WTC11 (cell line): ENCODE results near the gene LMCD1.

Experiments used
- CTCF ChIP-seq: fragments of 200-600 bp; IDR thresholded peaks from 2 replicates; pipeline ENCODE4 v1.8.0; 2022; ENCODE audit warnings: antibody characterized with exemption
- NFATC4 ChIP-seq: fragments of 250-450 bp; sonication (Bioruptor Pico); IDR thresholded peaks from 2 replicates; pipeline ENCODE4 v1.9.0; 2021; ENCODE audit warnings: mild to moderate bottlenecking
- PREB ChIP-seq: sonication (generic); formaldehyde crosslinking; IDR thresholded peaks from 2 replicates; pipeline ENCODE4 v1.8.1; 2022; ENCODE audit warnings: mild to moderate bottlenecking, missing genetic modification reagents, moderate library complexity, borderline replicate concordance
- TEAD4 ChIP-seq: sonication (generic); formaldehyde crosslinking; IDR thresholded peaks from 2 replicates; pipeline ENCODE4 v1.8.0; 2022; ENCODE audit warnings: mild to moderate bottlenecking, missing genetic modification reagents
- TP53 ChIP-seq: sonication (generic); formaldehyde crosslinking; IDR thresholded peaks from 2 replicates; pipeline ENCODE4 v1.8.1; 2023; ENCODE audit warnings: mild to moderate bottlenecking, missing genetic modification reagents
- ZNF423 ChIP-seq: fragments of 250-450 bp; sonication (Bioruptor Pico); IDR thresholded peaks from 2 replicates; pipeline ENCODE4 v2.1.2; 2022; ENCODE audit warnings: mild to moderate bottlenecking, moderate library complexity
- TF ChIP-seq, protein P1 (sequence below): sonication (generic); formaldehyde crosslinking; IDR thresholded peaks from 2 replicates; pipeline ENCODE4 v1.8.0; 2022; ENCODE audit warnings: mild to moderate bottlenecking, missing genetic modification reagents
- TF ChIP-seq, protein P2 (sequence below): sonication (generic); formaldehyde crosslinking; IDR thresholded peaks from 2 replicates; pipeline ENCODE4 v1.8.1; 2022; ENCODE audit warnings: missing genetic modification reagents, borderline replicate concordance

GRCh38 chr3:8456412-8456811 lies 45.2 kb upstream of the LMCD1 start:
- TF ChIP-seq CTCF (no peak), PREB (CRISPR knock-in tag) (no peak), ZNF423 (CRISPR knock-in tag) (no peak), TEAD4 (CRISPR knock-in tag) (no peak), TP53 (no peak), NFATC4 (CRISPR knock-in tag) (no peak)
- TF ChIP-seq, protein P1, sequence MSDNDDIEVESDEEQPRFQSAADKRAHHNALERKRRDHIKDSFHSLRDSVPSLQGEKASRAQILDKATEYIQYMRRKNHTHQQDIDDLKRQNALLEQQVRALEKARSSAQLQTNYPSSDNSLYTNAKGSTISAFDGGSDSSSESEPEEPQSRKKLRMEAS (CRISPR knock-in tag), result no peak
- TF ChIP-seq, protein P2, sequence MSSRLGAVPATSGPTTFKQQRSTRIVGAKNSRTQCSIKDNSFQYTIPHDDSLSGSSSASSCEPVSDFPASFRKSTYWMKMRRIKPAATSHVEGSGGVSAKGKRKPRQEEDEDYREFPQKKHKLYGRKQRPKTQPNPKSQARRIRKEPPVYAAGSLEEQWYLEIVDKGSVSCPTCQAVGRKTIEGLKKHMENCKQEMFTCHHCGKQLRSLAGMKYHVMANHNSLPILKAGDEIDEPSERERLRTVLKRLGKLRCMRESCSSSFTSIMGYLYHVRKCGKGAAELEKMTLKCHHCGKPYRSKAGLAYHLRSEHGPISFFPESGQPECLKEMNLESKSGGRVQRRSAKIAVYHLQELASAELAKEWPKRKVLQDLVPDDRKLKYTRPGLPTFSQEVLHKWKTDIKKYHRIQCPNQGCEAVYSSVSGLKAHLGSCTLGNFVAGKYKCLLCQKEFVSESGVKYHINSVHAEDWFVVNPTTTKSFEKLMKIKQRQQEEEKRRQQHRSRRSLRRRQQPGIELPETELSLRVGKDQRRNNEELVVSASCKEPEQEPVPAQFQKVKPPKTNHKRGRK, result no peak
